GM23338 (cell line): ENCODE results near the gene DHX36. TPM values are rescaled to one million over a fixed set of nuclear protein-coding genes. Genes with fewer than 3 reads are reported as not detected.

Source experiments
- polyA plus RNA-seq: library from polyadenylated mRNA; unstranded; fragments of >200 nt; fragmentation: Nextera tagmentation; extraction: Ambion mirVana; gene quantifications from 2 replicates; pipeline ENCODE4 v1.2.1, GENCODE V29; 2016
- small RNA-seq: library from RNA; depleted of rRNA; stranded (forward); fragments of <200 nt; gene quantifications from one replicate; pipeline ENCODE3, GENCODE V24; 2014; ENCODE audit warnings: low replicate concordance
- total RNA-seq: library from RNA; depleted of rRNA; stranded (reverse); fragments of >200 nt; shearing (Covaris generic); gene quantifications from 2 replicates; pipeline ENCODE4 v1.2.3, GENCODE V29; 2014; rRNA removed

Gene DHX36
- total and polyA plus RNA-seq, 2 experiments from 2014 or later = 103 to 110 TPM

Small RNA genes within 50 kb of the gene (small RNA-seq; reads per million reads assigned to genes)
- gene RF01210 = not detected

Other genes with a start within 250 kb of the DHX36 start
- 16.9 and 17.3 TPM in 2 replicates for gene ARHGEF26, start 203.1 kb downstream of the DHX36 start, total RNA-seq
- gene ARHGEF26, start 203.1 kb downstream of the DHX36 start, polyA plus RNA-seq = 7.3 and 9.4 TPM in 2 replicates
- gene GPR149, start 105.7 kb upstream of the DHX36 start, total RNA-seq = 0.21 TPM in 1 of 2 replicates, not detected in the other
- gene GPR149, start 105.7 kb upstream of the DHX36 start, polyA plus RNA-seq = 0.11 TPM in 1 of 2 replicates, not detected in the other